ENCODE data around the gene SETBP1. TPM values are rescaled to one million over a fixed set of nuclear protein-coding genes. Genes with fewer than 3 reads are reported as not detected.

The SETBP1 gene
- total RNA-seq, 1 experiment from 2014 or later: 0.23 TPM

DNA sequence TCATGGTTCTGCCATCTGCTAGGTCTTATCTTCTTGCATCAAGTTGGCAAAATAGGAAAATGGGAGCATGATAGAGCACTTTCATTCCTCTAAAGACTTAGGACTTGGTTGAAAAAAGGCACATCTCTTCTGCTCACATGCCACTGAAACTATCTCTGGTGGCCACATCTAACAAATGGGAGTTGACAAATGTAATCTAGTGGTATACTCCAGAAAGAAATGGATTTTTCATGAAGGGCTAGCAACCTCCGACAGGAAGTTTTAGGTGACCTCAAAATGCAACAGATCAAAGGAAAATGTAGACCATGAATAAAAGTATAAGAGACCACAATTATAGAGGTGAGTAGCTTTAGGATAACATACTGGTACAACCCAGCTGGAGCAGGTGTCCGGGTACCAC, 224.1 kb downstream of the SETBP1 start:
- no TSS peak for BruUV-seq (replicated peaks)
- Histone ChIP-seq H3K4me1 (ENCODE audit: control insufficient read depth, insufficient read depth, low read length) (no peaks in the 10 kb centered on the region), H3K36me3 (ENCODE audit: control insufficient read depth, insufficient read depth, low read length) (no peaks in the 10 kb centered on the region), H3K4me3 (ENCODE audit: low read depth in 2 of 2, low read length in 2 of 2) (no peak overlapping the region), H3K27me3 (ENCODE audit: control insufficient read depth, insufficient read depth, low read length) (no peaks in the 10 kb centered on the region), H3K9me3 (ENCODE audit: control insufficient read depth, insufficient read depth, low read depth, low read length) (no peaks in the 10 kb centered on the region), H3K27ac (ENCODE audit: low read length) (no peak overlapping the region)
- in situ Hi-C loops (cut with HindIII; ENCODE audit: low pct_unique_long_range_greater_than_20kb, low sequenced_read_pairs) (no loop called here), intact Hi-C loops (cut with micrococcal nuclease; ENCODE audit: unreplicated experiment) (no loop called here)
- ChIA-PET POLR2A (no interaction called here), CTCF (no interaction called here)
- TF ChIP-seq, protein P1, sequence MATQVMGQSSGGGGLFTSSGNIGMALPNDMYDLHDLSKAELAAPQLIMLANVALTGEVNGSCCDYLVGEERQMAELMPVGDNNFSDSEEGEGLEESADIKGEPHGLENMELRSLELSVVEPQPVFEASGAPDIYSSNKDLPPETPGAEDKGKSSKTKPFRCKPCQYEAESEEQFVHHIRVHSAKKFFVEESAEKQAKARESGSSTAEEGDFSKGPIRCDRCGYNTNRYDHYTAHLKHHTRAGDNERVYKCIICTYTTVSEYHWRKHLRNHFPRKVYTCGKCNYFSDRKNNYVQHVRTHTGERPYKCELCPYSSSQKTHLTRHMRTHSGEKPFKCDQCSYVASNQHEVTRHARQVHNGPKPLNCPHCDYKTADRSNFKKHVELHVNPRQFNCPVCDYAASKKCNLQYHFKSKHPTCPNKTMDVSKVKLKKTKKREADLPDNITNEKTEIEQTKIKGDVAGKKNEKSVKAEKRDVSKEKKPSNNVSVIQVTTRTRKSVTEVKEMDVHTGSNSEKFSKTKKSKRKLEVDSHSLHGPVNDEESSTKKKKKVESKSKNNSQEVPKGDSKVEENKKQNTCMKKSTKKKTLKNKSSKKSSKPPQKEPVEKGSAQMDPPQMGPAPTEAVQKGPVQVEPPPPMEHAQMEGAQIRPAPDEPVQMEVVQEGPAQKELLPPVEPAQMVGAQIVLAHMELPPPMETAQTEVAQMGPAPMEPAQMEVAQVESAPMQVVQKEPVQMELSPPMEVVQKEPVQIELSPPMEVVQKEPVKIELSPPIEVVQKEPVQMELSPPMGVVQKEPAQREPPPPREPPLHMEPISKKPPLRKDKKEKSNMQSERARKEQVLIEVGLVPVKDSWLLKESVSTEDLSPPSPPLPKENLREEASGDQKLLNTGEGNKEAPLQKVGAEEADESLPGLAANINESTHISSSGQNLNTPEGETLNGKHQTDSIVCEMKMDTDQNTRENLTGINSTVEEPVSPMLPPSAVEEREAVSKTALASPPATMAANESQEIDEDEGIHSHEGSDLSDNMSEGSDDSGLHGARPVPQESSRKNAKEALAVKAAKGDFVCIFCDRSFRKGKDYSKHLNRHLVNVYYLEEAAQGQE (IDR thresholded peaks at IDR 0.05; ENCODE audit: insufficient read depth in 1 of 2, low read depth in 2 of 2, low read length in 1 of 2): no peak
- no peak for TF ChIP-seq TCF7L2 (IDR thresholded peaks at IDR 0.05; ENCODE audit: low read depth, low read length)
- no peak for TF ChIP-seq SIN3A (IDR thresholded peaks at IDR 0.05; ENCODE audit: borderline replicate concordance, insufficient read depth, low read depth, low read length)
- TF ChIP-seq POLR2AphosphoS5 (IDR thresholded peaks at IDR 0.05; ENCODE audit: low read depth, low read length): no peak
- no peak for TF ChIP-seq CTCF (IDR thresholded peaks at IDR 0.05)
- DNase-seq (ENCODE audit: low read depth, low spot score): no peak
- ATAC-seq: no peak

GRCh38 chr18:44909191-44909719, 228.6 kb downstream of the SETBP1 start:
- POLR2A ChIA-PET: no interaction called here
- H3K4me3 ChIP-seq (ENCODE audit: low read depth in 2 of 2, low read length in 2 of 2): no peak overlapping the region
- intact Hi-C loops (cut with micrococcal nuclease; ENCODE audit: unreplicated experiment) (no loop called here), in situ Hi-C loops (cut with HindIII; ENCODE audit: low pct_unique_long_range_greater_than_20kb, low sequenced_read_pairs) (no loop called here)
- H3K27me3 ChIP-seq (ENCODE audit: control insufficient read depth, insufficient read depth, low read length): no peaks in the 10 kb centered on the region
- H3K27ac ChIP-seq (ENCODE audit: low read length): no peak overlapping the region
- DNase-seq (ENCODE audit: low read depth, low spot score): no peak
- H3K36me3 ChIP-seq (ENCODE audit: control insufficient read depth, insufficient read depth, low read length): no peaks in the 10 kb centered on the region
- no peaks in the 10 kb centered on the region for H3K9me3 ChIP-seq (ENCODE audit: control insufficient read depth, insufficient read depth, low read depth, low read length)
- no peak for ATAC-seq
- CTCF ChIA-PET: no interaction called here
- TF ChIP-seq TCF7L2 (IDR thresholded peaks at IDR 0.05; ENCODE audit: low read depth, low read length) (no peak), CTCF (IDR thresholded peaks at IDR 0.05) (no peak), POLR2AphosphoS5 (IDR thresholded peaks at IDR 0.05; ENCODE audit: low read depth, low read length) (no peak), SIN3A (IDR thresholded peaks at IDR 0.05; ENCODE audit: borderline replicate concordance, insufficient read depth, low read depth, low read length) (no peak)
- TF ChIP-seq, protein P1 (IDR thresholded peaks at IDR 0.05; ENCODE audit: insufficient read depth in 1 of 2, low read depth in 2 of 2, low read length in 1 of 2): no peak
- H3K4me1 ChIP-seq (ENCODE audit: control insufficient read depth, insufficient read depth, low read length): no peaks in the 10 kb centered on the region
- no TSS peak for BruUV-seq (replicated peaks)
